GM18505 (cell line): Measurements from ENCODE around the gene LDHAL6B.

Source experiments
- ATAC-seq: cut with Tn5 transposase; IDR thresholded peaks from one replicate; pipeline ENCODE4 v1.9.1; 2021; ENCODE audit not compliant: unreplicated experiment
- POLR2A ChIP-seq: IDR thresholded peaks from 4 replicates; pipeline ENCODE4 v1.6.1; 2011; ENCODE audit warnings: borderline replicate concordance; ENCODE audit not compliant: insufficient read depth, insufficient read length; ENCODE audit errors: extremely low read depth

LDHAL6B gene

GRCh38 chr15:59190291-59190690 is 16.4 kb upstream of the LDHAL6B start:
- TF ChIP-seq POLR2A = no peak
- ATAC-seq = no peak

GRCh38 chr15:59191855-59192237 is 14.8 kb upstream of the LDHAL6B start:
- no peak for ATAC-seq
- TF ChIP-seq POLR2A = no peak

GRCh38 chr15:59194639-59195325 is 11.9 kb upstream of the LDHAL6B start:
- ATAC-seq = no peak
- no peak for TF ChIP-seq POLR2A

DNA sequence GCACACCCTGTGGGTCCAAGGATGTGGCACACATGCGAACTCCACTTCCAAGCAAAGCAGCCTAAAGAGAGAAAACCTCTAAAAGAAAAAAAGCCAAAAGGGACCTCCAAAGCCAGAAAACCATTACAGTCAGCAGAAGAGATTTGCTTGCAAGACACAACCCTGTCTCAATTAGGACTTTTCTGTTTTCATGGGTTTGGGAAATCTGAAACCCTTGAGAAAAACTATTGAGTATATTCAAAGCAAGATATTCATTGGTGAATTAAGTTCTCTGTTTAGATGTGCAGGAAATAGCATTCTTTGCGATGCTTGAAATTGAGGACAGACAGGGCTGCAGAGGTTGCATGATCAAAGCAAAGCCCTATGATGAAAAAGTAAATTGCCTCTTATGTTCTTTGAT is 10.2 kb upstream of the LDHAL6B start:
- no peak for TF ChIP-seq POLR2A
- ATAC-seq = no peak

DNA sequence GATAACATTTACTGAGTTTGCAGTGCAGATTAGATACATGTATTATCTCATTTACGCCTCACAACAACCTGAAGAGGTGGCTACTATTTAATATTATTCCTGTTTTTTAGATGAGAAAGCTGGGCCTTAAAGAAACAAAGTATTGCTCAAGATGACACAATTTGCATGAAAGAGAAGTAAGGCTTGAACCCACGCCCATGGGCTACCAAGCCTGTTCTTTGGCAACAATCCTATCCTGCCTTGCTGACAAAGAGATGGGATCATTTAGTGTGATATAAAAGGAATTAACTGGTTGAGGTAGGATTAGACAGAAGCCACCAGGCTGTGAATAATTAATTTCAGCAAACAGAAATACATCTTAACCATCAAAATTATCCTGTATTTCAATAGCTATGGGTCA is 9.2 kb upstream of the LDHAL6B start:
- ATAC-seq = no peak

DNA sequence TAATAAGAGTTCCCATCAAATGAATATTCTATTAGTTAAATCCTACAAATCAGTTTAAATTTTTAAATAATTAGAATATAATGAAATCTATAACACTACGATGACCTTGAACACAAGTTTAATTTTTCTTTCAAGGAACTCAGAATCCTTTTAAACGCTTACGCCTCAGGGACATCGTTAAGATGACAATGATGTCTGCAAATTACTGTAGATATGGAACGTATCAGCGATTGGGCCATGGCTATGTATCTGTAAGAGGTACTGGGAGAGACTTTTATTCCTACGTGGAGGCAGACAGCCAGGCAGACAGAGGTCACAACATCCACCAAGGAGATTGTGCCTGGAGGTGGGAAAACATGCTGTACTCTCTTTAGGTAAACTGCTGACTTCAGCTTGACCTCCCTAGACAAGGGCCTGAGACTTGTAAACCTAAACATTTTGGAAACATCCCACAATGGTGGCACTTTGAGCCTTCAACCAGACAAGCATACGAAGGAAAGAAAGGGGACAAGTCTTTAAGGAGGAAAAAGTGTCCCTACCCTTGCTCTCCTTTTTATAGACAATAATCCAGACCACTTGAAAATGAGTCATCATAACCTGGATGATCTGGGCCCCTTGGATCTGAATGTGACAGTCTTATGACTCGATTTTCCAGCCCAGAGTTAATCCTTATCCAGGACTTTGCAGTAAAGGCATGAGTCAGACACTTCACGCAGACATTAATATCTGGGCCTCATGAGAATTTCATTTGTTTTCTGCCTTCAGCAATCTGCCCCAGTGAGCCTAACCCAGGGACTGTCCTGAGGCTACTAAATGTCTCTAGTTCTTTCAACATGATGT is 6.8 kb upstream of the LDHAL6B start:
- TF ChIP-seq POLR2A = no peak
- ATAC-seq = no peak

More for the DNA sequence above, 9.2 kb upstream of the LDHAL6B start:
- TF ChIP-seq POLR2A = no peak

GRCh38 chr15:59200560-59200959 is 6.1 kb upstream of the LDHAL6B start:
- no peak for TF ChIP-seq POLR2A
- ATAC-seq = no peak

DNA sequence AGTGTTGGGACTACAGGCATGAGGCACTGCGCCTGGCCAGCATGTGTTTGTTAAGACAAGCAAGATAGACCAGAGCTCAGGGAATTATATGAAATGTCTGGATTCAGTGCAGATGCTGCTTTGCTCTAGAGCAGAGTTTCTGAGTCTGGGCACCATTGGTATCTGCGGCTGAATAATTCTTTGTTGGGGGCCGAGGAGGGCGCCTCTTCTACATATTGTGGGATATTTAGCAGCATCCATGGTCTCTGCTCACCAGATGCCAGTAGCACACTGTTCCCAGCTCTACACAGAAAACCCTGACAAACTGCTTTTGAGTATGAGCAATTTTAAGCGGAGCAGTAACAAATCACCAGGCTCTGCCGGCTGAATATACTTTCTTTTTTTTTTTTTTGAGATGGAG is 3.6 kb upstream of the LDHAL6B start:
- TF ChIP-seq POLR2A = no peak
- no peak for ATAC-seq

DNA sequence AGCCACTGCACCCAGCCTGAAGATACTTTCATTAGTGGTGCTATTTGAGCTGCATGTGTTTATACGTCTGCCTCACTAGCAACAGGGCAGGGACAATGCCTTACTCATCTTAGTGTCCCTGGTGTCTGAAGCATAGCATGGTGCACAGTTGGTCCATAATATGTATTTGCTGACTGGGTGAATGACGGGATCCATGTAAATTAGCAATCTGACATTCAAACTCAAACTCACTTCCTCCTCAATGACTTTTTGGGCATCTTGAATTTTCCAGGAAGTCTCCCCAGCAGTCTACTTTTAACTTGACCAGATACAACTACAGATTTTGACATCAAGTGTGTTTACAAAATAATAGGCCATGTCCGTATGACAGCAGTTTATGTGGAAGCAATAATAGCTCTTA is 3.0 kb upstream of the LDHAL6B start:
- ATAC-seq = no peak
- TF ChIP-seq POLR2A = no peak

DNA sequence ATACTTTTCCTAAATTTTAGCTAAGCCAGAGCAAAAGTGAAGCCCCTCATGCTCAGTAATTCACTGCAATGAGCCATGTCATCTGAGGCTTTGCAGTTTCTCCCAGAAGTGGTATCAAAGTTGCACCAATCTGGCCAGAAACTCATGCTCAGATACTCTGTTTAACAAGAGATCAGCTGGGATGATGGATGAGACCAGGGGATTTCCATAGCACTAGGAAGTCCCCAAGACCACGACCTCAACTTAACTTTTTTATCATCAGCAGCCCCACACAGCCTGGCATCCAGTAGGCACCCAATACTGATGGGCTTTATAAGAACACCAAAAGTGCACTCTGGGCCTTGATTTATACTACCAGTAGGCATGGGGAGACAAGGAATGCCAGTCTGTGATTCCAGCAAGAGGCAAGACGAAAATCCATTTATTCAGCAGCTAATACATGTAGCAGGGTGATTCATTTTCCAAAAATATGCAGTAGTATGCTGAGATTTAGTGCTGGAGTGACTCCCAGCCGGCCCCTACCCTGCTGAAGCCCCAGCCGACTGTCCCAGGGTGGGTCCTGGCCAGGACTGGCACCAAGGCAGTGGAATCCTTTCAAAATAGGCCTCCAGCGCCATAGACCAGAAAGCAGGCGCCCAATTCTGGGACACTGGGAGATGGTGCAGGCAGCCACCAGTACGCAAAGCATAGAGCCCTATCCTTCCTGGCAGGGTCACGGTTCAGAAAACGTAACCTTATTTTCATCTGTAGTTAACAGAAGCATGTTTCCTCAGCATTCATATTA is 612 bp upstream of the LDHAL6B start:
- no peak for ATAC-seq

DNA sequence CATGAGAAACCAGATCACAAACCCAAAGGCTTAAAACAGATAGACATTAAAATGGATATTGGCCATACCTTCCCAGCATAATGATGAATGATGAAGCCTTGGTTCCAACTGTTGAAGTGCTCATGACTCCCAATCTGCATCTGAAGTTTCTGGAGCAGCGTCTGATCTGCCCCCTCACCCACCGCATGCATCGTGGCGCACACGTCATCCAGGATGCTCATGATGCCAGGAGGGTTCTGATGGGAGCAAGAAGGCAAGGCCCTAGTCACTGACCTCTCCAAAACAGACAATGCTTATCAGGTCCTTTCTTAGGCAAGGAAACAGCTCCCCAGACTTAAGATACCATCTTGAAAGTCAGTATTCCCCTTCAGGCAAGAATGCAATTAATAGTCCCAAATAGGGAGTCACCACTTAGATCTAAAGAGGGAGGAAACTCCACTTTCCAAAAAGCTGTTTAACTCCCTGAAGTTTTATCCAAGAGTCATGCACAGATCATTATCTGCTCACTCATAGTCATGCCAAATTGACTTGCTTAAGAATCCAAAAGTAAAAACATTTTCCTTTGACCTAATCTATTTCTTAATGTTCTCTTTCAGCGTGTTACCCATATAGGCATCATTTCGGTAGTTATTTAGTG is 2.1 kb downstream of the LDHAL6B start:
- no peak for TF ChIP-seq POLR2A
- no peak for ATAC-seq

More for the DNA sequence above, 612 bp upstream of the LDHAL6B start:
- TF ChIP-seq POLR2A = no peak

GRCh38 chr15:59210186-59210585 is 3.5 kb downstream of the LDHAL6B start:
- ATAC-seq = no peak
- no peak for TF ChIP-seq POLR2A

GRCh38 chr15:59216911-59217310 is 10.3 kb downstream of the LDHAL6B start:
- no peak for TF ChIP-seq POLR2A
- no peak for ATAC-seq
